Right lobe of liver (tissue), 4 donors: ENCODE measurements around the gene B3GNT7.

Experiments
- POLR2A ChIP-seq: fragments of 450-650 bp; IDR thresholded peaks from one replicate; pipeline ENCODE4 v1.6.1; 2017; ENCODE audit warnings: antibody characterized with exemption, mild to moderate bottlenecking
- TF ChIP-seq, protein P1 (sequence below), 4 donors: fragments of 200-600 bp in 3 of 4; fragments of 450-650 bp in 1 of 4; IDR thresholded peaks; one replicate each; pipeline versions ENCODE4 v1.5.1 to v1.8.0; 2016 to 2022; ENCODE audit warnings: antibody characterized with exemption in 4 of 4, mild to moderate bottlenecking in 2 of 4
- donor health status: DM: no; HTN: no; CAD: no.
- donor health status: DM: no; HTN: no; CAD: no.
- donor health status: DM: no; HTN: yes; CAD: no.

DNA sequence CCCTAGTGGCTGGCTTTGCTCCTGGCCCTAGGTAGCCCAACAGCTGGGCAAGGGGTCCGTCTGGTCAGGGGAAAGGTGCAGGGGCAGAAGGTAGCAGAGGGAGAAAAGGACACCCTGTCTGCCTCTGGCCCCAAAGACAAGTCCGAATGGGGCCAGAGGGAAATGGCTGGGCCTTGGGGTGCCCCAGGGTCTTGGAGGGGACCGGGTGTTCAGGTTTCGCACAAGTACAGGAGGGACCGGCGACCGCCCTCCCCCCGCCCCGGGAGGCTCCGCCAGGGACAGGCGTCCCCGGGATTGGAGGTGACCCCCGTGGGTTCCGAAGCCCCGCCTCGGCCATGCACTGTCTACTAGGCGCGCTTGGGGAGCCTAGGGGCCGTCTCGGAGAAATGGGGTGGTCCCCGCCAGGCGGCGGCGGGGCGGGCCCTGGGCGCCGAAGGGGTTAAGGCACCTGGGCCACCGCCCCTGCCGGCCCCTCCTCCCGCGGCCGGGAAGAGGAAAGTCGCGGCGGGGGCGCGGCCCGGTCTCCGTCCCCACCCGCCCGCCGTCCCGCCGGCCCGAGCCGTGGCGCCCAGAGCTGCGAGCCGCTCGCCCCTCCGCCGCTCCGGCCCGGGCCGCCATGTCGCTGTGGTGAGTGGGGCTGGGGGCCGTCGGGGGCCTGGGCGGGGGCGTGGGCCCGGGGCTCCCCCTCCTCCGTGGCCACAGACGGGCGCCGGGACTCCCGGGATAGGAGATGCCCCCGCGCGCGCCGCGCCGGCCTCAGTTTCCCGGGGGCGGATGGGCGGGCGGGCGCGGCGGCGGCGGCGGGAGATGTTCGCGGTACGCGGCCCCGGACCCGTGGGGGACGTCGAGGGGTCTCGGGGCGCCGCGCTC, at the start of gene B3GNT7:
- TF ChIP-seq, protein P1, sequence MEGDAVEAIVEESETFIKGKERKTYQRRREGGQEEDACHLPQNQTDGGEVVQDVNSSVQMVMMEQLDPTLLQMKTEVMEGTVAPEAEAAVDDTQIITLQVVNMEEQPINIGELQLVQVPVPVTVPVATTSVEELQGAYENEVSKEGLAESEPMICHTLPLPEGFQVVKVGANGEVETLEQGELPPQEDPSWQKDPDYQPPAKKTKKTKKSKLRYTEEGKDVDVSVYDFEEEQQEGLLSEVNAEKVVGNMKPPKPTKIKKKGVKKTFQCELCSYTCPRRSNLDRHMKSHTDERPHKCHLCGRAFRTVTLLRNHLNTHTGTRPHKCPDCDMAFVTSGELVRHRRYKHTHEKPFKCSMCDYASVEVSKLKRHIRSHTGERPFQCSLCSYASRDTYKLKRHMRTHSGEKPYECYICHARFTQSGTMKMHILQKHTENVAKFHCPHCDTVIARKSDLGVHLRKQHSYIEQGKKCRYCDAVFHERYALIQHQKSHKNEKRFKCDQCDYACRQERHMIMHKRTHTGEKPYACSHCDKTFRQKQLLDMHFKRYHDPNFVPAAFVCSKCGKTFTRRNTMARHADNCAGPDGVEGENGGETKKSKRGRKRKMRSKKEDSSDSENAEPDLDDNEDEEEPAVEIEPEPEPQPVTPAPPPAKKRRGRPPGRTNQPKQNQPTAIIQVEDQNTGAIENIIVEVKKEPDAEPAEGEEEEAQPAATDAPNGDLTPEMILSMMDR (IDR thresholded peaks at IDR 0.05): no peak
- TF ChIP-seq POLR2A: no peak
